ENCODE measurements around the gene GLI3. TPM values are rescaled to one million over a fixed set of nuclear protein-coding genes. Genes with fewer than 3 reads are reported as not detected.

GLI3 gene
- total and polyA plus RNA-seq, 2 of the 4 experiments (the other 2 are of a cell fraction): 1.3 to 3.9 TPM

GRCh38 chr7:42071372-42072261 lies 165.4 kb downstream of the GLI3 start (continued):
- TF ChIP-seq RCOR1 (IDR thresholded peaks at IDR 0.05; ENCODE audit: insufficient replicate concordance, low read length): no peak

DNA sequence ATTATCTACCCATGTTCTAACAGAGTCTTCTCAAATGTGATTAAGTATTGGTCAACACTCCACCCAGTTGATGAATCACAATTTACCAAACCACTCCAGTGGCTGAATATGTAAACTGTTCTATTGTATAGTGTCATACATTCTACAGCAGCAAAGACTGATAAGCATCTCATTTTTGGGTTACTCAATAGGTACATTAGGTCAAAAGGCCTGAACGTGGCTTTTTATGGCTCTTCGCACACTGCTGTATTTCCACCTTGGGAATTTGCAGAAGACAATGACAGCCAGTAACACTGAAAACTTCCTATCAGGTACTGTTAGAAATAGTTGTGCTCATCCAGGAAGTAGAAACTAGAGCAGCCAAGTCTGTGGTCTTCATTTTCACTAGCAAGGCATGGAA lies 166.9 kb downstream of the GLI3 start:
- intact Hi-C loops (cut with micrococcal nuclease): no loop called here
- Histone ChIP-seq H3K56ac (ENCODE audit: extremely low read depth, insufficient read depth, low read length) (no peak overlapping the region), H3K4me3 (ENCODE audit: insufficient read depth, low read depth, low read length) (no peak overlapping the region), H2BK120ac (ENCODE audit: low read depth, low read length) (no peak overlapping the region), H3K27me3 (ENCODE audit: control insufficient read depth, insufficient read depth, low read length) (no peaks in the 10 kb centered on the region), H4K5ac (ENCODE audit: low read depth, low read length) (no peak overlapping the region), H3K23ac (ENCODE audit: low read depth, low read length) (no peak overlapping the region), H4K20me1 (ENCODE audit: insufficient read depth, low read length) (0 out of 2 replicates have a peak, but pooled peaks cover 4% of the 10 kb centered on the region), H3K14ac (replicated peaks; ENCODE audit: low read depth, low read length) (no peak overlapping the region), H3K4ac (ENCODE audit: low read depth, low read length) (no peak overlapping the region), H3K27ac (ENCODE audit: insufficient read depth, low read length) (no peak overlapping the region), H3K18ac (ENCODE audit: low read depth, low read length) (no peak overlapping the region), H2BK20ac (ENCODE audit: low read depth, low read length) (no peak overlapping the region), H2BK5ac (ENCODE audit: low read depth, low read length, poor library complexity, severe bottlenecking) (no peak overlapping the region), H3K9ac (ENCODE audit: low read depth, low read length) (no peak overlapping the region), H4K91ac (ENCODE audit: insufficient read depth, low read depth, low read length) (no peak overlapping the region), H2AK9ac (replicated peaks; ENCODE audit: low read depth, low read length, poor library complexity) (no peak overlapping the region), H3K36me3 (ENCODE audit: control insufficient read depth, insufficient read depth, low read length) (peaks cover 6% of the 10 kb centered on the region; the same call in 1 of the 2 replicates), H3K79me1 (ENCODE audit: low read depth in 1 of 2, low read length in 2 of 2) (0 out of 4 replicates have a peak, but pooled peaks cover 3 to 7% of the 10 kb centered on the region in 2 experiments), H3K9me1 (ENCODE audit: insufficient read depth, low read length) (no peaks in the 10 kb centered on the region), H3K4me2 (ENCODE audit: low read depth, low read length) (no peak overlapping the region), H4K8ac (ENCODE audit: low read depth in 2 of 2, low read length in 2 of 2) (no peak overlapping the region), H3K4me1 (ENCODE audit: control insufficient read depth, insufficient read depth, low read length) (peaks cover 4% of the 10 kb centered on the region), H2AFZ (replicated peaks; ENCODE audit: low read length, poor library complexity) (no peak overlapping the region), H2AK5ac (ENCODE audit: low read depth, low read length) (no peak overlapping the region), H2BK15ac (ENCODE audit: low read depth, low read length) (no peak overlapping the region), H3K9me3 (ENCODE audit: control insufficient read depth, insufficient read depth, low read length) (no peaks in the 10 kb centered on the region)
- BruUV-seq (replicated peaks): no TSS peak
- in situ Hi-C loops (cut with MboI; ENCODE audit: low sequenced_read_pairs): no loop called here
- DNase-seq (peak; percentile 37), ATAC-seq (ENCODE audit: low read depth) (peak; percentile 48)
- dilution Hi-C loops (cut with HindIII; ENCODE audit: low sequenced_read_pairs, unreplicated experiment): no loop called here
- TF ChIP-seq NFE2L2 (IDR thresholded peaks at IDR 0.05; ENCODE audit: low read depth, low read length): no peak
- TF ChIP-seq CEBPB (IDR thresholded peaks at IDR 0.05; ENCODE audit: low read depth, low read length): peak; percentile 61
- POLR2A ChIA-PET (ENCODE audit: unreplicated experiment): no interaction called here
- WGBS, 2 experiments (ENCODE audit: extremely low coverage in 2 of 2, insufficient read length in 1 of 2): no CpG with 5 or more reads among the region's 2 CpGs
- CTCF ChIA-PET: no interaction called here

All from IMR-90 (cell line).